Superior temporal gyrus (tissue), 1 donor: Measurements from ENCODE around the gene TENT5C.

Experiments
- DNase-seq: peaks from one replicate; pipeline ENCODE4 v3.0.0-alpha.2; 2016; ENCODE audit errors: extremely low spot score

TENT5C gene

DNA sequence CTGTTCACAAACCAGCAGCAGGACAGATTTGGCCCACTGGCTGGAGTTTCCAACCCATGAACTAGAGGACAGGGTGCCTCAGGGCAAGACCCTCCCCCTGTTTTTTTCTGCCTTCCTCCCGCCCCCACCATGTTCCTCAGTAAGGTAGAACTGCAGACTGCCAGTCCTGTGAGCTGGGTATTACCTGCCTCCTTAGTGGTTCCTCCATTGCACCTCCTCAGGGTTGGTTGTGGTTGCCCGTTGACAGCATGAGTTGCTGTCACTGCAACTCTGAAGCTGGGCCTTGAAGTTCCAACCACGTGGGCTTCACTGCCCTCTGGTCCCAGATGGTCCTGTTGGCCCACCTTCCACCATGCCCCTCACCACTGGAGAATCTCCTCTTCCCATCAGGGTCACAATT lies 28.8 kb downstream of the TENT5C start:
- no peak for DNase-seq

DNA sequence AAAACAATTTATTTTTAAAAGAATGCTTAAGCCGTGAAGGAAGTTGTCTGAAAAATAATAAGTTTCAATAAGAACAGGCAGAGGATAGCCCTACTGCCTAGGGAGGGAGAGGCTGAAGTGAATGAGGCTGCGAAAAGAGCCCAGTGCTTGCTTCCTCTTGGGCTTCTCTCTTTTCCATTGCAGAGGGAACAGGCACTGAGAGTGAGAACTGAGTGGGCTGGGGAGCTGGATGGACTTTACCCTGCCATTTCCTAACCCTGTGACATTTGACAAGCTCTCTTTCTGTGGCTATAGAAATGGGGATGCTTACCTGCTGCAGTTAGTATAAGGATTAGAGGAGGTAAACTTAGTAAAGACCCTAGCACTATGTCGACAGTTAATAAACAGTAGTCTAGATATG lies 30.0 kb downstream of the TENT5C start:
- no peak for DNase-seq

DNA sequence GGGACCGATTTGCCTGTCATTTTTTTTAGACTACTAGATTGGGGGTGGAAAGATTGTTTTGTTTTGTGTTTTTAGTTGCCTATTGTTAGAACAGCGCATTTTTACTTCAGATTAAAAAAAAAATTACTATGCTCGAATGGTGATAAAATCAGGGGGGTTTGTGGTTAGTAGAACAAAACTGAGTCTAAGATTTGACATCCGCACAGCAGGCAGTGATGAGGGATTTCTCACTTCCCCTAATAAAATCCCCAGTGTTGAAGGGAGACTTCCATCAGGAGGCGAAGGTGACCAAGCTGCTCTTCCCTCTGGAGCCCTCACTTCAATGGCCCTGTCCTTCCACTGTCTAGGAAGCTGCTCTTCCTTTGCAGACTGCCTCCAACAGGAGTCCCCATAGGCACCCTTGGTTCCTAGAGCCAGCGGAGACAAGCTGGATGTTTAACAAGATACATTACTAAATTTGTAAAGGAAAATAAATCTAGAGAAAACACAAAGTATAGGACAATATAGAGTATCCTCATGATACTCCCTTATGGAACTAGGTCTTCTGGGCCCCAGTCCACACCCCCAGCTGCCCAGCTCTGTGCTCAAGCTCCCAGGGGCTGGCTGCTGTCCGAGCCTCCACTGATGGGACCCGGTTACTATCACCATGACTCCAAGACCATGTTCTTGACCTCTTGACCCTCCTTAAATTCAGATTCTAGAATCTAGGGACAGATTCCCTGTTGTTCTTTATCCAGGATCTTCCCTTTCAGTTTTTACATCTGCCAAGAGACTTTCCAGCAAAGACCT lies 31.0 kb downstream of the TENT5C start:
- no peak for DNase-seq

DNA sequence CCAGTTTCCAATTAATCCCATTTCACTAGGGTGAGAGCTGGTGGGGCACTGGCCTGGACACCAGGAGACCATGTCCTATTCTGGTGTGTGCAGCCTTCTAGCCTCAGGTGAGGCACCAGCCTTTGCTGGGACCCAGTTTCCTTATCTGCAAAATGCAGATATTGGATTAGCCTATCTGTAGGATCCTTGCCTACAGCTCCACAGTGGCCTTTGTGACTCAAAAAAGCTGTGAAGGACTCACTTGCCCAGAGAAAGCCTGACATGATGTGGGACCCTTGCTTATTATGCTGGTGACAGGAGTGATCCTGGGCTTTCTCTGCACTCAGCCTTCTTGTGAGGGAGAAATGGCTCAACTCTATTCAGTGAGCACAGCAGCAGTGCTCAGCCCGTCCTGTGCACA lies 32.3 kb downstream of the TENT5C start:
- no peak for DNase-seq

DNA sequence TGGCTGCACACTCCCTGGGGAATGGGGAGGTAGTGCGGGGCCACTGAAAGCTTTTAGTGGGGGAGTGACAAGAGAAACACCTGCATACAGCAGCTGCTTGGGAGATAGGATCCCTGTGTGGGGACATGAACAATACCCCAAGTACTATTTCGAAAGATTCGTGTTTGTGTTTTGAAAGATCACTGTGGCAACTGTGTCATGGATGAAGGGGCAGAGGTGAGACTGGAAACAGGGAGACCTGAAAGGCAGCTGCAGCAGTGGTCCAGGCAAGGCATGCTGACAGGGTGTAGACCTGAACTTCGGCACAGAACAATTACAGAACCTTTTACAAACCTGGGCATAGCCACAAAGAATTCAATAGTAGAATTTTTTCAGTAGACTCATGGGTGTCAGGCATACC lies 32.9 kb downstream of the TENT5C start:
- no peak for DNase-seq

DNA sequence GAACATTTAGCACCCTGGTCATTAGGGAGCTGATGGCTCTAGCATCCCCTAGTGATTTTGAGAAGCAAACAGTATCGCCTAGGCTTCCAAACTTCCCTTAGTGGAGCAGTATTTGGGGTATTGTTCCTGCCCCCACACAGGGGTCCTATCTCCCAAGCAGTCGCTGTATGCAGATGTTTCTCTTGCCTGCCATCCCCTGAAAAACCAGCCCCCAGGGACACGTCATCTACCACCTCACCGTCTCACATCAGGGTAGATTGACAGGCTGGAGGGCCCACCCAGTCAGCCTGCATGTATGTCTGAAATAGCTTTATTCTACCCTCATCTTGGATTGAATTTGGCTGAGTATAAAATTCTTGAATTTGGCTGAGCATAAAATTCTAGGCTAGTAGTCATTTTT lies 33.9 kb downstream of the TENT5C start:
- no peak for DNase-seq

DNA sequence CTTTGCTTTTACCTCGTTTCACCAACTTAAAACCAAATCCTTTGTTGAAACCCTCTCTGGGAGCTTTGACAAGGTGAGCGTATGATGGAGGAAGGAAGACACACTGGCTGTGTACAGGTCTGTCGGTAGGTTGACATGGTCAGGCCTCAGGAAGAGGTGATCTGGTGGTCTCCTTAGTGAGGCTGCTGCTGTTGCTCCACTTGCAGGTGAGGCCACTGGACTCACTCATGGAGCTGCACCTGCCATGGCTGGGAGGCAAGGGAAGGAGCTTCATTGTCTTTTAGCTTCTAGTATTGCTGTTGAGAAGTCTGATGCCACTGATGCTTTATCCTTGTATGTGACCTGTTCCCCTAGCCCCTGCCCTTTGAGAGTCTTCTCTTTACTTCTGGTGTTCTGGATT lies 35.7 kb downstream of the TENT5C start:
- no peak for DNase-seq

DNA sequence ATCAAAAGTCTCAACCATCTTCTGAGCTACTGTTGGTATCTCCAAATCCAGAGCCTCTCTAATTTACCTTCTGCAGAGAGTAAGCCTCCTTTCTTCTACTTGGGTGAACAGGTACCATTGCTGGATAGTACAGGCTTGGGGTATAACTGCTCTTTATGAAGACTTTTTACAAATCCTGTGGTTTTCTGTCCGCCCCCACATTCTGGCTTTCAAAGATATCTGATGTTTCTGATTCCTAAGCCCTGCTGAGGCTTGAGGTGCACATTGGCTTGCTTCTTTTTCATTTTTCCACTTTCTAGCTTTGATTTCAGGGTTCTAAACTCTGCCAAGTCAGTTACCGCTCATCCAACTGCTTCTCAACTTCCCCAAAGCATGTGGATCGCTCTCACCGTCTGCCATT lies 37.1 kb downstream of the TENT5C start:
- no peak for DNase-seq

DNA sequence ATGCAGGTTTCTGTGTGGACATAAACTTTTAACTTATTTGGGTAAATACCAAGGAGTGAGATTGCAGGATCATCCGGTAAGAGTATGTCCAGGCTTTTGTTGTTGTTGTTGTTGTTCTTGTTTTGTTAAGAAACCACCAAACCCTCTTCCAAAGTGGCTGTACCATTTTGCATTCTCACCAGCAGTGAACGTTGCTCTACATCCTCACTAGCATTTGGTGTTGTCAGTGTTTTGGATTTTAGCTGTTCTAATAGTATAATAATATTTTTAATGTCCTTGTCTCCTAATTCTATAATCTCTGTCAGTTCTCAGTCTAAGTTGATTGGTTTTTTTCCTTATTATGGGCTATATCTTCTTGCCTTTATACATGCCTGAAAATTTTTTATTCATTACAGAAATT lies 37.8 kb downstream of the TENT5C start:
- DNase-seq: no peak

DNA sequence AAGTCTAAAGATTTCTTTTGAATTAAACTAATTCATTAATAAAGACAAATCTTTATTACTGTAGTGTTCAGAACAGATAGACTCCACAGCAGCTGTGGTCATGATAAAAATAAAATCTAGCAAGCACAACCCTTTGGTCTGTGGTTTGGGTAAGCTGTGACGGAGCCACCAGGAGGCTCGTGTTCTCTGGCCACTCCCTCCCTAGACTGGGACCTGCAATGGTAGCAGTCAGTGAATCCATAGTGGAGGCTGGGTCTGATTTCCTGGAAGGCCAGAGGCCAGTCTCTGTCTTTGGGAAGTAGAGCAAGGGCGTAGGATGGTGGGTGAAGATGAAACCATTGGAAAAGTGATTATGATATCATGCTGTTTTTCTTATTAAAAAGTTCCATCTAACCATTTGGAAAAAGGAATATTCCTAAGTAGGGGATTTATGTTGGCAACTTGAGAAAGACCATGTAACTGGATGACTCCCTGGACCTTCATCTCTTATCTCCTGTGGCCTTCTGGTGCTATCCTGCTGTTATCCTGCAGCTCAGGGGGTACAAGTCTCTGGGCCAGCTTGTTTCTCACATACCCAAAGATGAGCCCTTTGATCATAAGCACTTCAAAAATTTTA lies 39.0 kb downstream of the TENT5C start:
- DNase-seq: no peak

DNA sequence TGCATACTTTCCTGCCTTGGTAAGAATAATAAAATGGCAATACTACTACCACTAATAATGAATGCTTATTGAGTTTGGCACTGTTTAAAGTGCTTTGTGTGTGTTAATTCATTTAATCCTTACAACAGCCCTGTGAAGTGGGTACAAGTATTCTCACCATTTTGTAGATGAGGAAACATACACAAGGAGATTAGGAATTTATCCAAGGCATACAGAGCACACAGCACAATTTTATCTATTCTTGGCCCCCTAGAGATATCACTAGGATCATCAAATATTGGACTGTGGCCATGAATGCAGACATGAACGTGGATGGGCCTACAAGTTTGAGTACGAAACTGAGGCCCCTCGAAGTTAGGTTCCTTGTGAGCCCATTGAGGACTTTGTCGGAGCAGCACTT lies 39.5 kb downstream of the TENT5C start:
- no peak for DNase-seq

DNA sequence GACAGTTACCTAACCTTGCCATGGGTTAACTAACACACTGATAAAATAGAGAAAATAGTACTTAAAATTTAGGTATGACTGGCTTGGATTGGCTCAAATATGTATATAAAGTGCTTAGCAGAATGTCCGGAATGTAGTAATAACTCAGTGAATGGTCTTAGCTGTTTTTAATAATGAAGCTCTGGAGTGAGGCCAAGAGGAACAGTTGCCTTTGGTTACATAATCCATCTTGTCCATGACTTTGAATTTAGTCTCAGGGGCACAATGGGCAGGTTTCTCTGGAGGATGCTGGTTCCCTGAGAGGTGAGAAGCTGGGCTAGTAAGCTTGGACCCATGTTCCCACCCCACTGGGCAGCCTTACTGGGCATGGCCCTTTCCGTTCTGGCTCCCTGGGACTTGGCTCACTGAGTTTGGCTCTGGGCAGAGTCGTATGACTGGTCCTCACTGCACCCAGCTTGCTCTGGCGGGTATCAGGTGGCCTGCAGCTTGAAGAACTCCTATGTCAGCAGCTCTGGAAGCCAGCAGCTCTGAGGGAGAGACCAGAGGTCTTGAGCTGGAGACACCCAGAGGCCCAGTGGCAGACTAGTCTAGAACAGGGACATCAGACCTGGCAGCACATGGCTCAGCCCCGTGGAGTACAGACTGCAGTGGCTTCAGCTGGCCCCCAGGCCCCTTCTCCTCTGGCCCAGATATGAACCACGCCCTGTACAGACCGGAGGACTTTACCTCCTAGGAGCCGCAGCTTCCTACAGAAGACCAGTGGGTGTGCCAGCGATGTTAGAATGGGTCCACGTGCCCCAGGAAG lies 40.4 kb downstream of the TENT5C start:
- DNase-seq: no peak

DNA sequence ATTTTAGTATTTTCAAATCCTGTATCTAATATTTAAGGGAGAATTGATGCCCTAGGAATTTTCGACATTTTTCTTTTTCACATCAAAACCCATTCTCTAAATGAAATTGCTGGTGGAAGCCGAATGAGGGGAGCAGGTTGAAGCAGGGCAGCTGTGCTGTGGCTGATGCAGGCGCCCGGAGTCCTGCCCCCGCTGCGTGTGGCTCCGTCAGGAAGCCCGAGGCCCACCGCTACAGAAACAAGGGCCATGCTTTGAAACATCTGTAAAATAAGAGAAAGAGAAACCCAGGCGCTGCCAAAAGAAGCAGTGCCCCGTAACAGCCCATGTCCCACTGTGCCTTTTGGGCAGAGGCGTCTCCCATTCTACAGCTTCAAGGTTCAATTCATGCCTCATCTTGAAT lies 41.1 kb downstream of the TENT5C start:
- DNase-seq: no peak

DNA sequence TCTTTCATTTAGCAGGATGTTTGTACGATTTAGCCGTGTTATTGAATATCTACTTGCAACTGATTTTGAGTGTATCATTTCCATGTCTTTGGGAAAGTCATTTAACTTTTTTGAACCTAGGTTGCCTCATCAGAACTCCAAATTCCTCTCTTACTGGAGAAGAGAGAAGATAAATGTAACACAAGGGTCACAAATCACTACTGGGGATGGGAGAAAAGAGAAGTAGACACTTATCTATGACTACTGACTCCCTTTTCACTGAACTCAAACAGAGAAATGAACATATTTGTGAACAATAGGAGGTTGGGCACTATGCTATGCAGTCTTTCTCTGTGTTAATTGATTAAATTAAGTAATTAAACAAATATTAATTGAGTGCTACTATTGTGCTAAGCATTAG lies 42.2 kb downstream of the TENT5C start:
- DNase-seq: no peak

DNA sequence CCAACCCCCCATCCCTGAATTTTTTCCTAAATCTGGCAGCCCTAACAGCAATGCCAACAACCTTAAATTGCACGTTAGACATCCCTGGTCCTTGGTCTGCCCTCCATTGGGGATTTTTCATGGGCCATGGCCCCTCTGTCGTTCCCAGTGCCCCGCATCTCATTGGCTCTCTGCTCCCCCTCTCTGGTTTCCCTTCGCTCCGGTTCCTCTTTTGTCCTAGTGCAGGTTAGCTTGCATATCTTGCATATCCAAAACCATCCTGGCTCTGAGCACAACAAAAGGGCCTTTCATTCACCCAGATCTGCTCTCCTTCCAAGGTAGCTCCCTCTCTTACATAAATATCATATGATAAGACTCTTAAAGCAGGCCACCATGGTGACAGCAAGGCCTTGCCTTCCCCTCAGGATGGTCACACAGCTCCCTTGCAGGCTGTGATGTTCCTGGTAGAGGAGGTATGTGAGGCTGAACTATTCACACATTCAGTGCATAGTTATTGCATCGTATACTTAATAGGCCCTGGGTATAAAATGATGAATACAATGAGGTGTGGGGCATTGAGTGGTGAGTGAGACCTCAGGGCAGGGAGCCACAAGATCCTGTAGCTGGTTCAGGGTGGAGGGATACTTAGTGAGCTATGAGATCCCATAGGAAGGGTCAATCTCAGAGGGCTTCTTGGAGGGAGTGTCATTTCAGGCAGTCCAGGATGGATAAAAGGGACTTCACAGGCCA lies 45.2 kb downstream of the TENT5C start:
- no peak for DNase-seq

DNA sequence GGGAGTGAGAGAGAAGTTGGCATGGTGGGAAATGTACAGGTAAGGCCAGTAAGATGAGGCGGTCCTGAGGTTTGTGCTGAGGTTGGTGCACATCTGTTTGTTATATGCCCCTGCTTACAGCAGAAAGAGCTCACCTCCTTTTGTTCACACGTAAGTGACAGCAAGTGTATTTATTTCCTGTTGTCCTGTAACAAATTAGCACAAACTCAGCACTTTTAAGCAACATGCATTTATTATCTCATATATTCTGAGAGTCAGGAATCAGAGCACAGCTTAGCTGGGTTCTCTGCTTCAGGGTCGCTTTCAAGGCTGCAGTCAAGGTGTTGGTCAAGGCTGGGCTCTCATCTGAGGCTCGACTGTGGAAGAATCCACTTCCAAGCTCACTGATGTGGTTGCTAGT lies 45.8 kb downstream of the TENT5C start:
- no peak for DNase-seq

DNA sequence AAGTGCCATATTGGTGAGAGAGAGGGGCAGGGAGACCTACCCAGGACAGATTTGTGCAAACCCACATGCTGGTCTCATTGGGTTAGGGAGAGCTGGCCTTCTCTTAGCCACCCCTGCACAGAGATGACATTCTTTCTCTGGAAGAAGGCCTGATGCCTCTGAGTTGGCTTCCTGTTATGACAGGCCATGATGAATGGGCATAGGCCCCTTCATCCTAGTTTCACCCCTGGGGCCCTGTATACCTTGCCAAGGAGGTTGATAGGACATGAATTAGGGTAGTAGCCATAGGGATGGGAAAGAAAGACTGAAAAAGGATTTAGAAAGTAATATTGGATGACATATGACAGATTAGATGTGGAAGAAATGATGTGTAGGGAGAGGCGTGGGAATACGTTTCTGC lies 46.6 kb downstream of the TENT5C start:
- DNase-seq: no peak

DNA sequence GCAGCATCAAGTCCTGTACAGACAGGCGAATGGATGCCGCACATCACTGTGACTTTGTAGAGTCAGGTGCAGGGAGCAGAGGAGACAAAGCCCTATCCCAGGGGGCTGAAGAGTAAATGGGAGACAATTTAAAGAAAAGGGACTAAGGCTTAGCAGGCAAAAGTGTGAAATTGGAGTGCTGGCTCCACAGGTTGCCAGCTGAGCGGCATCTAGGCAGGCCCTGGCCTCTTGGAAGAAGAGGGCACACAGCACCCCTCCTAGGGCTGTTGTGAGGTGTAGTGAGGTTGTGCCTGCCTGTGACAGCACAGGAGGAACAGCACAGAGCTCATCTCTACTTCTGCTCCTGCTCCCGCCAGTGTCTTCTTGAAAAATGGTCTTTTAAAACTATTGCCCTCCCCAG lies 47.3 kb downstream of the TENT5C start:
- DNase-seq: no peak

DNA sequence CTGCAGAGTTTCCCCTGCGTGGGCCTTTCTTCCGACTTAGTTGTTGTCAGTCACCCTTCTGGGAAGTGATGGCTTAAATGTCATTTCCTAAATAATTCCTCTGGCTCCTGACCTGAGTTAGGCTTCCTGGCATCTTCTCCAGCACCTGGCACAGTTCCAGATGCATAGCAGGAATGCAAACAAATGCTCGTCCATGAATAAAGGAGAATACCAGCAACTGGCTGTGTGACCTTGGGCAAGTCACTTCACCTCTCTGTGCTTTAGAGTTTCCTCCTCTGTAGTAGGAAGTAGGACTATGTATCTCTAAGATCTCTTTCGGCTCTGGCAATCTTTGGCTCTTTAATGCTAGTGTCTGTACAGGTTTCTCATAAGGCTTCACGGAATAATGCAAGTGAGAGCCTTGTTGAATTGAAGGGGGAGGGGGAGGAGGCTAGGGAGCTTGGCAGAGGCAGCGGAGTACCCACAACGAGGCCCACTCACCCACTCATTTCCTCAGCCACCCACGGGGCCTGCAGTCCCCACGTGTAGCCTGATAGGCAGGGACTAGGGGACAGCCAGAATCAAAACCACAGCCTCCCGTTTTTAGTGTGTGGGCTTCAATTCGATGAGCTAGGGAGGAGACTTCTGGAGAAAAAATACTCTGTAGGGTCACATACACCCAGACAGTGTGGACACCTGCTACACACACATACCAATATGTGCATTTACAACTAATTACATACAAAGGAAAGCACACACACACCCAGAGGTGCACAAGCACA lies 48.1 kb downstream of the TENT5C start:
- no peak for DNase-seq

DNA sequence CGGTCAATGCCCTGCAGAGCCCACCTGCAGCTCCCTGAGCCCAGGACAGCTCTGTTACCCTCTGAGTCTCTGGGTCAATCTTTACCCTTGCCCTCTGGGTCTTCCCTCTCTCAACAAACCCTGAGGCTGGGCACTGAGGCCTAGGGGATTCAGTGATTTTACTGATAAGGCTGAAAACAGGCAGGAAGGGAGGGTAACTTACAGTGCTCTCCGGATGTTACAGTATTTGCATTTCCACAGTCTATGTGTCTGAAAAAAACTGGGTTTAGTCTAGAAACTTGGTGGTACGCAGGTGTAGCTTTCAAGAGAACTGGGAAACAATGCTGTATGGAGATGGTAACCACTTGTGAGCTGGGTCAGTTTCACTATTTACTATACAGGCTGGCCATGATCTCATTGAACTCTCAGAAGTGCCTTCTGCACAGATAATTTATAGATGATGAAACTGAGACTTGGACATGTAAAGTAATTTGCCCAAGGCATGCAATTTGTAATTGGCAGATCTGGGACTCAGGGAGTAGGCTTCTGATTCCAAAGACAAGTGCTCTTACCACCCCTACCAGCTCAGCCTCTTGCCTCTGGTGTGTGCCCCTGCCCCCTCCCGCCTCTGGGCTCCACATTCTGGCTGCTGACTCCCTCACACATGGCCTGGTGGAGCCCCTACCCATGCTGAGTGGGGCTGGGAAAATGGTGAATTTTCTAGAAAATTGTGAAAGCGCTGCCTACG lies 48.8 kb downstream of the TENT5C start:
- DNase-seq: no peak

DNA sequence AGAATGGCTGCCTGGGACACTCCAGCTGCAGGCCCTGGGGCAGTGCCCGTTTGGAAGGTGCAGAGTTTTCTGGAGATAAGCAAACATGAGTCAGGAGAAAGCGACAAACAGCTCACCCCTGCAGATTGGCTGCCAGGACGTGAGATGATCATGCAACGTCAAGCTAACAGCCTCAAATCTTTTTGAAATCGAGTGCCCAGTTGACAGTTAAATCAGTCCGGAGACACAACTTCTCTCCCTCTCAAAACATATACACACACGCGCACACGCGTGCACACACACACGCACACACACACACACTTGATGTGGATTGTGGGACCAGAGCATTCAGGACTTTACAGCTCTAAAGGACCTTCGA lies 49.4 kb downstream of the TENT5C start:
- DNase-seq: no peak
